H1 (cell line): ENCODE results near the gene NCOA6. TPM values are rescaled to one million over a fixed set of nuclear protein-coding genes. Genes with fewer than 3 reads are reported as not detected.
A peak's percentile ranks its signal among the peaks of the same experiment; 100 is the strongest.

Experiments used
- ATF2 ChIP-seq: IDR thresholded peaks from 2 replicates; pipeline ENCODE4 v1.6.1; 2012; ENCODE audit warnings: low read length, inconsistent platforms
- BACH1 ChIP-seq: IDR thresholded peaks from 2 replicates; pipeline ENCODE4 v1.6.1; 2012; ENCODE audit warnings: low read length, improper control_type of control experiment
- CHD2 ChIP-seq: IDR thresholded peaks from 2 replicates; pipeline ENCODE4 v1.6.1; 2012; ENCODE audit warnings: low read length, improper control_type of control experiment
- EP300 ChIP-seq, 2 experiments: IDR thresholded peaks; 1 replicate in 1 of 2; 2 replicates in 1 of 2; pipeline ENCODE4 v1.6.1; 2011 to 2012; ENCODE audit warnings: low read depth in 2 of 2, low read length in 2 of 2, mild to moderate bottlenecking in 2 of 2, borderline replicate concordance in 1 of 2, inconsistent platforms in 1 of 2, moderate library complexity in 1 of 2
- EZH2 ChIP-seq: fragments of 200-600 bp; sonication (generic); IDR thresholded peaks from 2 replicates; pipeline ENCODE4 v1.7.1; 2012; ENCODE audit warnings: low read depth, mild to moderate bottlenecking, moderate library complexity, low read length, inconsistent platforms; ENCODE audit not compliant: severe bottlenecking
- JUN ChIP-seq: IDR thresholded peaks from 2 replicates; pipeline ENCODE4 v1.6.1; 2011; ENCODE audit warnings: low read depth, mild to moderate bottlenecking, improper control_type of control experiment, low read length
- MAFK ChIP-seq: IDR thresholded peaks from 2 replicates; pipeline ENCODE4 v1.6.1; 2012; ENCODE audit warnings: low read depth, mild to moderate bottlenecking, improper control_type of control experiment, low read length
- MAX ChIP-seq: IDR thresholded peaks from 2 replicates; pipeline ENCODE4 v1.6.1; 2012; ENCODE audit warnings: inconsistent platforms
- NANOG ChIP-seq: IDR thresholded peaks from 2 replicates; pipeline ENCODE4 v1.6.1; 2011; ENCODE audit warnings: low read length, low read depth, mild to moderate bottlenecking, inconsistent platforms; ENCODE audit not compliant: insufficient read depth, poor library complexity, severe bottlenecking
- PHF8 ChIP-seq: fragments of 200-600 bp; sonication (generic); conservative IDR thresholded peaks from 2 replicates; pipeline ENCODE4 v1.7.1; 2012; ENCODE audit warnings: low read depth, mild to moderate bottlenecking, inconsistent platforms, low read length, moderate library complexity
- RAD21 ChIP-seq, 2 experiments: IDR thresholded peaks in 1 of 2; conservative IDR thresholded peaks in 1 of 2; 2 replicates each; pipeline ENCODE4 v1.6.1; 2011; ENCODE audit warnings: low read depth in 2 of 2, low read length in 2 of 2, improper control_type of control experiment in 1 of 2, inconsistent platforms in 1 of 2, mild to moderate bottlenecking in 1 of 2, moderate library complexity in 1 of 2
- RNF2 ChIP-seq: fragments of 200-900, 300-1000 bp; sonication (generic); IDR thresholded peaks from 2 replicates; pipeline ENCODE4 v1.7.1; 2016; ENCODE audit warnings: borderline replicate concordance, low read depth, mild to moderate bottlenecking, antibody characterized with exemption, low read length; ENCODE audit not compliant: poor library complexity, severe bottlenecking; ENCODE audit errors: missing control alignments
- RXRA ChIP-seq: IDR thresholded peaks from 2 replicates; pipeline ENCODE4 v1.6.1; 2011; ENCODE audit warnings: low read depth, mild to moderate bottlenecking, low read length, moderate library complexity; ENCODE audit not compliant: insufficient read depth
- SAP30 ChIP-seq: fragments of 300-600 bp; sonication (generic); IDR thresholded peaks from 2 replicates; pipeline ENCODE4 v1.7.1; 2012; ENCODE audit warnings: low read length, moderate library complexity, mild to moderate bottlenecking, inconsistent platforms; ENCODE audit not compliant: insufficient read depth, insufficient replicate concordance
- SP4 ChIP-seq: IDR thresholded peaks from 2 replicates; pipeline ENCODE4 v1.6.1; 2012; ENCODE audit warnings: low read length, inconsistent platforms
- SRF ChIP-seq: IDR thresholded peaks from 2 replicates; pipeline ENCODE4 v1.6.1; 2011; ENCODE audit warnings: mild to moderate bottlenecking, low read depth, low read length, moderate library complexity
- SUZ12 ChIP-seq: fragments of 200-600 bp; sonication (generic); IDR thresholded peaks from 2 replicates; pipeline ENCODE4 v1.6.1; 2012; ENCODE audit warnings: mild to moderate bottlenecking, inconsistent platforms, low read length, moderate library complexity, mixed read lengths
- TBP ChIP-seq: IDR thresholded peaks from 2 replicates; pipeline ENCODE4 v1.6.1; 2011; ENCODE audit warnings: low read depth, low read length, improper control_type of control experiment
- USF2 ChIP-seq: IDR thresholded peaks from 2 replicates; pipeline ENCODE4 v1.6.1; 2011; ENCODE audit warnings: low read length, improper control_type of control experiment
- polyA plus RNA-seq, 7 experiments: library from polyadenylated mRNA; depleted of rRNA in 3 of 7; stranded (reverse) in 5 of 7; unstranded in 2 of 7; fragments of >200 nt in 5 of 7; fragments of 200-250 nt in 2 of 7; gene quantifications; 1 replicate in 5 of 7; 2 replicates in 1 of 7; 4 replicates in 1 of 7; pipeline versions ENCODE4 v1.2.1 to v1.2.3, GENCODE V29; 2011 to 2013; ENCODE audit warnings: missing spikeins in 2 of 7, mixed read lengths in 2 of 7
- total RNA-seq: library from RNA; stranded (reverse); fragmentation: NEBNext Ultra II Directional; extraction: Animal tissue kit (Norgen Biotek cat#: 25700); gene quantifications from 2 replicates; pipeline ENCODE4 v1.2.1, GENCODE V29; 2021

The NCOA6 gene
- total and polyA plus RNA-seq, 2 of the 8 experiments (the other 6 are each of a cell fraction or from before 2014, with no cell fraction given): 9.0 to 9.5 TPM

GRCh38 chr20:34872622-34873224, 47.3 kb upstream of the NCOA6 start, which contains the start of gene GGT7 (continued):
- TF ChIP-seq PHF8: peak; percentile 68
- TF ChIP-seq SP4: 0 out of 2 replicates have a peak, but pooled peaks have one; percentile 65
- no peak for TF ChIP-seq SRF
- TF ChIP-seq RNF2: no peak
- no peak for TF ChIP-seq CHD2
- no peak for TF ChIP-seq EZH2
- no peak for TF ChIP-seq JUN
- TF ChIP-seq MAX: no peak
- TF ChIP-seq NANOG: no peak
- no peak for TF ChIP-seq SUZ12
- no peak for TF ChIP-seq TBP
- TF ChIP-seq ATF2: no peak
- TF ChIP-seq RXRA: no peak
- TF ChIP-seq MAFK: no peak
- no peak for TF ChIP-seq USF2
- TF ChIP-seq EP300 (IDR thresholded peaks at IDR 0.05; ENCODE audit: borderline replicate concordance in 1 of 2, low read depth in 2 of 2, low read length in 2 of 2): no peak
- TF ChIP-seq SAP30: no peak
- TF ChIP-seq BACH1: no peak
- peak; percentile 37 to 46 for TF ChIP-seq RAD21 (IDR thresholded peaks at IDR 0.05 in 1 of 2, conservative IDR thresholded peaks at IDR 0.05 in 1 of 2; ENCODE audit: low read depth in 2 of 2, low read length in 2 of 2)
